Activated T-cell treated with anti-CD3 and anti-CD28 coated beads, Interleukin-2, amount 50 U/mL, for 1 hour (primary cell): ENCODE data around the gene ACSS1.

ENCODE experiments used
- DNase-seq: peaks from one replicate; pipeline ENCODE4 v3.0.0-alpha.2; 2020

The ACSS1 gene

GRCh38 chr20:25077610-25078169 is 19.8 kb upstream of the ACSS1 start:
- DNase-seq: no peak

GRCh38 chr20:25076731-25077609 is 19.0 kb upstream of the ACSS1 start:
- no peak for DNase-seq

GRCh38 chr20:25076201-25076600 is 18.3 kb upstream of the ACSS1 start:
- no peak for DNase-seq

GRCh38 chr20:25073544-25073943 is 15.6 kb upstream of the ACSS1 start:
- no peak for DNase-seq

- DNase-seq: no peak
These were observed 14.4 kb upstream of the ACSS1 start for GRCh38 chr20:25072226-25072811.

GRCh38 chr20:25071734-25072133 is 13.8 kb upstream of the ACSS1 start:
- DNase-seq: no peak

GRCh38 chr20:25070821-25071473 is 13.0 kb upstream of the ACSS1 start:
- DNase-seq: no peak

GRCh38 chr20:25067102-25067987 is 9.4 kb upstream of the ACSS1 start:
- no peak for DNase-seq

GRCh38 chr20:25066386-25066785 is 8.4 kb upstream of the ACSS1 start:
- DNase-seq: no peak

GRCh38 chr20:25065625-25066338 is 7.8 kb upstream of the ACSS1 start:
- DNase-seq: peak; percentile 72

GRCh38 chr20:25065072-25065624 is 7.2 kb upstream of the ACSS1 start:
- no peak for DNase-seq

- DNase-seq: no peak
These were observed 6.7 kb upstream of the ACSS1 start for GRCh38 chr20:25064561-25065071.

- no peak for DNase-seq
These were observed 6.0 kb upstream of the ACSS1 start for GRCh38 chr20:25063981-25064380.

GRCh38 chr20:25063546-25063945 is 5.6 kb upstream of the ACSS1 start:
- no peak for DNase-seq

- DNase-seq: no peak
These were observed 4.9 kb upstream of the ACSS1 start for GRCh38 chr20:25062841-25063240.

GRCh38 chr20:25061821-25062530 is 4.0 kb upstream of the ACSS1 start:
- no peak for DNase-seq

GRCh38 chr20:25061103-25061799 is 3.3 kb upstream of the ACSS1 start:
- no peak for DNase-seq

GRCh38 chr20:25059866-25060465 is 2.0 kb upstream of the ACSS1 start:
- no peak for DNase-seq
